ENCODE results near the gene MAGEA8. TPM values are rescaled to one million over a fixed set of nuclear protein-coding genes. Genes with fewer than 3 reads are reported as not detected.
"Not testable (repeated sequence)": the region's sequence is repeated elsewhere in the genome, so short reads cannot be mapped to it uniquely, and the experiment has no call there.

Gene MAGEA8
- total RNA-seq, 1 experiment from 2014 or later, result not detected

DNA sequence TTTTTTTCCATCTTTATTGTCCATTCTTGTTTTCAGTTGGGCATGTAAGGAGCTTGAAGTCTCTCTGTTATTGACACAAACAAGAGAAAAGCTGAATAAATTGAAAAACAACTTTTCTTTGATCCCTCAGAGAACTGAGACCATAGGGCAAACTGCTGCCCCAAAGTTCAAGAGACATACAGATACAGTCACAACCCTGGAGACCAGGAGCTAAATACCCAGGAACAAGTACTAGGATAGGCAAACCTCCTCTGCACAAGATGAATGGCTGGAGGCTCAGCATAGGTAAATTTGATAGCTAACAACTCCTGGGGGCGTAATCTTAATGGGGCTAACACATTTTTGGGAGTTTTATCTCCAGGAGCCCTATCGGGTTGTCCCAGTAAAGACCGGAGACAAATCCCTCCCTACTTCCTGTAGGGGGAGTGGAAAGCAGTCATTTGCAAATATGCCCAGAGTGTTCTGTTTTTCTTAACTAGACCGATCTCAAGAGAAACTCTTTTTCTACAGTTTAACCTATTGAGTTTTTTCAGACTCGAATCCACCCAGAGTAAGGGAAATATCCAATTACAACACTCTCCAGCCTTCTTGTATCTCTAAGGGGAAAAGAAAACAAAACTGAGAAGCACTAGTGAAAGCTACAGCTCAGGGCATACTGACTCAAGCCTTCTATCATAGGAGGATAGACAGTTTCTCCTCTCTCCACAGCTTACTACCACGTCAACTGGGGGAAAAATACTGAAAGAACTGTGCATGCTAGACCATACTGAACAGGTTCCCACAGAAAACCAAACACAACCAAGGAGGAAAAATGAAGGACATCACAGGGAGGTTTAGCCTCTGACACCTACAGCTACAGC is 23.1 kb downstream of the MAGEA8 start:
- no peak for DNase-seq (ENCODE audit: low read depth)

- DNase-seq (ENCODE audit: low read depth), result no peak
Observed at GRCh38 chrX:149908308-149908707, 27.3 kb downstream of the MAGEA8 start.

- DNase-seq (ENCODE audit: low read depth), result no peak
Observed at GRCh38 chrX:149908727-149909126, 27.7 kb downstream of the MAGEA8 start.

- no peak for DNase-seq (ENCODE audit: low read depth)
Observed at GRCh38 chrX:149909324-149910177, 28.6 kb downstream of the MAGEA8 start.

DNA sequence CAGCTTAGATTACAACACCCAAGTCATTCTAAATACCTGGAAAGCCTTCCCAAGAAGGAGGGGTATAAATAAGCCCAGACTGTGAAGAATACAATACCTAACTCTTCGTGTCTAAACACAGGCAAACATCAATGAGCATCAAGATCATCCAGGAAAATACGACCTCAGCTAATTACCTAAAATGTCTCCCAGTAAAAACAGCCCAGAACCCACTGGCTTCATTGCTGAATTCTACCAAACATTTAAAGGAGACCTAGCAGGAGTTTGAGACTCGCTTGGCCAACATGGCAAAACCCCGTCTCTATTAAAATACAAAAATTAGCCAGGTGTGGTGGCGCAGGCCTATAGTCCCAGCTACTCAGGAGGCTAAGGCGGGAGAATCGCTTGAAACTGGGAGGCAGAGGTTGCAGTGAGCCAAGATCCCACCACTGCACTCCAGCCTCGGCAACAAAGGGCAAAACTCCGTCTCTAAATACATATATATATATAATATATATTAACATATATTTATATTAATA is 29.3 kb downstream of the MAGEA8 start:
- DNase-seq (ENCODE audit: low read depth), result no peak

- DNase-seq (ENCODE audit: low read depth), result no peak
Observed at GRCh38 chrX:149916745-149917392, 35.9 kb downstream of the MAGEA8 start.

DNA sequence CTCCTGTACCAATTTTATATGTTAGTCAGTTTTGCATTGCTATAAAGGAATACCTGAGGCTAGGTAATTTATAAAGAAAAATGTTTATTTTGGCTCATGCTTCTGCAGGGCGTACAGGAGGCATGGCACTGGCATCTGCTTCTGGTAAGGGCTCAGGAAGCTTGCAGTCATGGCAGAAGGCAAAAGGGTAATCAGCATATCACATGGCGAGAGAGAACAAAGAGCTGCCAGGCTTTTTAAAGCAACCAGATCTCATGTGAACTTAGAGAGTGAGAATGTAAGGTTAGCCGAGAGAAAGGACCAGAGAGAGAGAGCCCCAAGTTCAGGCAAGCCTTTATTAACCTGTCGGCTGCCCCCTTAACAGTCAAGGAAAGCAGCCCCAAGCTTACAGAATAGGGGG is 42.9 kb downstream of the MAGEA8 start:
- not testable (repeated sequence) for DNase-seq (ENCODE audit: low read depth)

GRCh38 chrX:149924434-149924833 is 43.5 kb downstream of the MAGEA8 start:
- not testable (repeated sequence) for DNase-seq (ENCODE audit: low read depth)

GRCh38 chrX:149927245-149927963 is 46.4 kb downstream of the MAGEA8 start:
- not testable (repeated sequence) for DNase-seq (ENCODE audit: low read depth)

DNA sequence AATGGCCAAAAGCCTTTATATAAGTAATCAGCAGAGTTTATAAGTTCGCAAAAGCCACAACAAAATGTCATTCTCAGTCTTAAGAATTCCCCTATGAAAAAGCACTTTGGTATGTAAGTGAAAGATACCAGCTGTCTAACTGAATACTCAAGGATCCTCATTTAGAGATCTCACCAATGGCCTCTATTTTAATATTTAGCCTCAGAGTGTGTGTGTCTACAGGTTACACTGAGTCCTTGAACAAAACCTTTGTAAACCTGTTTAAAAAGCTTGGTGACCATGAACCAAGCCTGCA is 46.9 kb downstream of the MAGEA8 start:
- DNase-seq (ENCODE audit: low read depth), result not testable (repeated sequence)

GRCh38 chrX:149928635-149929034 is 47.7 kb downstream of the MAGEA8 start:
- not testable (repeated sequence) for DNase-seq (ENCODE audit: low read depth)

- not testable (repeated sequence) for DNase-seq (ENCODE audit: low read depth)
Observed at GRCh38 chrX:149929400-149929799, 48.4 kb downstream of the MAGEA8 start, which contains the start of gene HSFX4. Gene HSFX4, plus strand, starts transcription at chrX:149929573. Its CDS starts 72 bp downstream, at chrX:149929645.

DNA sequence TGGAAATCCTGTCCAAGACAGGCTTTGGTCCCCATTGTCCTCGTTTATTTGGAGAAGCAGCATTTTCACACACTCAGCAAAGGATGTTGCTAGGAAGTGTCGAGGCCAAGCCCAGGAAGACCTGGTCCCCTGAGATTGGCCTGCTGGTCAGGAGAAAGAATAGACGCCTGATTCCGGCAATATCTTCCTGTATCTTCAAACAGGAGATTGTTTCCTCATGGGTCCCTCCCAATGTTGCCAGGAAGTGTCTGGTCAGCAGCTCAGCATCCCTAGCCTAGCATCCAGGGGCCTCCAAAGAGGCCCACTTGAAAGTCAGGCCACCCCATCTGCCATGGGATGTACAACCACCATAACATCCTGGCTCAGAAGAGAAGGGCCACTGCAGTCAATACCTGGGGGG is 50.4 kb downstream of the MAGEA8 start:
- not testable (repeated sequence) for DNase-seq (ENCODE audit: low read depth)

DNA sequence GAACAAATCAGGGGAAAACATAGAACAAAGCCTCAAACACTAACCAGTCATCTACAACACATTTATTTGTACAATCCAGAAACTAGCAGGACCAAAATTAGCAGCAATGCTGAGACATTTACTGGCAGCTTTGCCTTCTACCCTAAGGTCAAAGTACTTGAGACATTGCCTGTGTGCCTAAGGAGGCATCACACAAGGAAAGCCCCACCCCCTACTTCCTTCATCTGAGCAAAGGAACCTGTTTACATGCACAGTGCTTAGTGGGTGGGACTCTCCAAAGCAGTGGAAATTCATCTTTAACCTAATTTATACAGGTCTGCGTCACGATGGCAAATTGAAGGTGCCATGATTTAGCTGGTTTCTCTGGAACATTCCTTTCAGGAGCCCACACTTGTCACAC is 51.2 kb downstream of the MAGEA8 start:
- DNase-seq (ENCODE audit: low read depth), result not testable (repeated sequence)

DNA sequence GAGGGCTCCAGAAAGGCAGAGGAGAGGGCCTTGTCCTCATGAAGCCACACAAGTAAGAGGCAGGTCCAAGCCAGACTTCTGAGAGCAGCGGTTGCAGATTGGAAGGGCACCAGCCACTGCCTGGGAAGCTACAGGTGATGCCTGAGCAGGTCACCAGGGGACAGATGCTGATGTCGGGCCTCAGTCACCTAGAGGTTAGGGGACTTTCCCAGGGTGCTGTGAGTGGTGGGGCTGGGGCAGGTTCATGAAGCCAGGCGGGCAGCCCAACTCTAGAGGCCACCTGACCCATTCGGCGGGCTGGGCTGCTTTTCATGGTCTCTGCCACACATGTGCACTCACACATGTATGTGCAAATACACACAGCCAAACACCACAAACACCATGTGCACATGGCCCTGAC is 52.0 kb downstream of the MAGEA8 start:
- DNase-seq (ENCODE audit: low read depth), result not testable (repeated sequence)

- not testable (repeated sequence) for DNase-seq (ENCODE audit: low read depth)
Observed at GRCh38 chrX:149933547-149933946, 52.6 kb downstream of the MAGEA8 start.

Other genes with a start within 250 kb of the MAGEA8 start
- 8.3 and 14.4 TPM in 2 replicates for gene TMEM185A, start 249.4 kb upstream of the MAGEA8 start, total RNA-seq (2014; rRNA removed; shearing (Covaris generic))
- gene MAGEA11, start 169.1 kb upstream of the MAGEA8 start, total RNA-seq (2014; rRNA removed; shearing (Covaris generic)), result 46.0 and 48.3 TPM in 2 replicates
- 0.17 and 1.3 TPM in 2 replicates for gene HSFX1, start 107.1 kb upstream of the MAGEA8 start, total RNA-seq (2014; rRNA removed; shearing (Covaris generic))
- gene MAGEA9, start 99.3 kb upstream of the MAGEA8 start, total RNA-seq (2014; rRNA removed; shearing (Covaris generic)), result not detected in 2 replicates
- not detected in 2 replicates for gene HSFX4, start 48.4 kb downstream of the MAGEA8 start, total RNA-seq (2014; rRNA removed; shearing (Covaris generic))
- 16.6 and 21.0 TPM in 2 replicates for gene EOLA2, start 57.3 kb downstream of the MAGEA8 start, total RNA-seq (2014; rRNA removed; shearing (Covaris generic))

All from Daoy (cell line).